ENCODE data around the gene NIFK.
A peak's percentile ranks its signal among the peaks of the same experiment; 100 is the strongest.
"Not testable (repeated sequence)": the region's sequence is repeated elsewhere in the genome, so short reads cannot be mapped to it uniquely, and the experiment has no call there.

Gene NIFK

DNA sequence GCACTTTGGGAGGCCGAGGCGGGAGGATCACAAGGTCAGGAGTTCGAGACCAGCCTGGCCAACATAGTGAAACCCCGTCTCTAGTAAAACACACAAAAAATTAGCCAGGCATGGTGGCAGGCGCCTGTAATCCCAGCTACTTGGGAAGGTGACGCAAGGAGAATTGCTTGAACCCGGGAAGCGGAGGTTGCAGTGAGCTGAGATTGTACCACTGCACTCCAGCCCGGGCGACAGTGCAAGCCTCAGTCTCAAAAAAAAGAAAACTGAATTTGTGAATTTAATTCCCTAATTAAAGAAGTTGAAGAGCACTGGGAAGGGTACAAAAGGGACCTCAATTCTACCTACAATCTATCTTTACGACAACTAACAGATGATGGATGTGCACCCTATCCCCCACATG, 2.1 kb downstream of the NIFK start:
- DNase-seq, result not testable (repeated sequence)

DNA sequence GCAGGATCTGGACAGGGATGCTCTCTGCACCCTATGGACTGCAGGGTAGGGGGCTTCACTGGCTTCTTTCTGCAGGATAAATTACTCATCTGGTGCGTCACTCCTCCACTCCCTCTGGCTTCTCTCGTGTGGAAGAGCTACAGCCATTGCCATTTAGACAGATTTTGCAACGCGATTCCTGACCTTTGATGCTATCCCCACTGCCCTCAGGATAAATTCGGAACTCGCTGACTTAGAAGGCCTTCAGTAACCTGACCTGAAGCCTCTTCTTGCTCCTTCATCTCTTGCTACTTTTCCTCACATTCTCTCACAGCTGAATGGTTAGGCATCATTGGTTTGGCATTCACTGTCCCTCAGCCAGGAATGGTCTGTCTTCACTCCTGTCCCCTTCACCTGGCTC, 5.3 kb downstream of the NIFK start:
- no peak for DNase-seq

DNA sequence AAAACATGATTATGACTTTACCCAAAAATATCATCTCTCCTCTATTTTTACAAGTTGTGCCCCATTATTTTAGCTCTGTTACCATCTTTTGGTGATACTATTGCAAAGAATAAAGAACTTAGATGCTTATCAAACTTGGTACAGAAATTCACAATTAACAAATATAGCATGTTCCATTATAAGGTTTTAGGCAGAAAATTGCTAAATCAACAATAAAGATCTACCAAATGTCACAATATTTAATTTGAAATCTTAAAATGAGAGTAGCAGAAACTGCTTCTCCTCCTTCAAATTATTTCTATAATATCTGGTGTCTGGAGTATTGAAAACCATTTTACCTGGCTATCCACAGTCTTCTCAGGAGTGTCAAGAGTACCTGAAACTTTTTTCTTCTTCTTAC, 8.7 kb downstream of the NIFK start:
- no peak for DNase-seq

DNA sequence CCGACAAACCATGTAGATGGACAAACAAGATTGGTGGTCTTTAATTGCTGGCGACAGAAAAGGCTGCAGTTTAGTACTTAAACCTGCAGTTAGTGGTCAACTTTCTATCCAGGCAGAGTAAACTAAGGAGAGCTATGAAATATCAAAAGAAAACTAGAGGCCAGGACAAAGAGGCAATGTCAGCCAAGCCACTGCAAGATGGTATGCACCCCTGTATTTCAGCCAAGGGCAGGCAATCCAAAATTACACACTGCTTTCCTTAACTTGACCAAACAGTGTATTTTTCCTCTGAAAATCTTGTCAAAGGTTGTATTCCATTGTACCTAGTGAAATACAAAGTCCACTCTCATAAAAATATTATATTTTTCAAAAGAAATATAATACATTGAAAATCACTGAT, 9.3 kb downstream of the NIFK start:
- DNase-seq, result no peak

DNA sequence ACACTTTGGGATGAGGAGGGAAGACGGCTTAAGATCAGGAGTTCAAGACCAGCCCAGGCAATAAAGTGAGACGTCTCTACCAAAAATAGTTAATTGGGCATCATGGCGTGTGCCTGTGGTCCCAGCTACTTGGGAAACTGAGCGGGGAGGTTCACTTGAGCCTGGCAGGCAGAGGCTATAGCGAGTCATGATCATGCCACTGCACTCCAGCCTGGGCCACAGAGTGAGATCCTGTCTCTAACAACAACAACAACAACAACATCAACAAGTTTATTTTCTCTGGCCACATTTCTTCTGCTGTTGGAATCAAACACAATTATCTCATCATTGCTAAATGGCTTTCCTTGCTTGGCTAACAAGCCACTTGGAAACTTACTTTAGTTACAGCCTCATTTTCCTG, 13.4 kb downstream of the NIFK start:
- DNase-seq, result no peak

DNA sequence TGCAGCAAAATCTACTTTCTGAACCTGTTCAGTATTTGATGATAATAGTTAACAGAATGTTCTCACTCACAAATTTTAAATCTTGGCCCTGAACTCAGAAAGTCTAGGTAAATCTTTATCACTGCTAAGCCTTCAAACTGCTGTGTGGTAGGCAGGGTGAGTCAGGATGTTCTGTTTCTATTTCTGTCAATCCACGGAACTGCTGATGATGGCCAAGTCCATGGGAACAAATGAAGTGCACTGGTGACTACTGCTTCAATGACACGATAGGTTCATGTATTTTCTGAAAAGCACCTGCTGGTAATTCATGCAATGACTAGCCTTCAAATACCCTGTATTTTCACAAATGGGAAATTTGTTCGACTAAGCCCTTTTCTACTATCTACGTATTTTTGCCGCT, 14.2 kb downstream of the NIFK start:
- peak in 1 of 58 donors; percentile 31 for DNase-seq

DNA sequence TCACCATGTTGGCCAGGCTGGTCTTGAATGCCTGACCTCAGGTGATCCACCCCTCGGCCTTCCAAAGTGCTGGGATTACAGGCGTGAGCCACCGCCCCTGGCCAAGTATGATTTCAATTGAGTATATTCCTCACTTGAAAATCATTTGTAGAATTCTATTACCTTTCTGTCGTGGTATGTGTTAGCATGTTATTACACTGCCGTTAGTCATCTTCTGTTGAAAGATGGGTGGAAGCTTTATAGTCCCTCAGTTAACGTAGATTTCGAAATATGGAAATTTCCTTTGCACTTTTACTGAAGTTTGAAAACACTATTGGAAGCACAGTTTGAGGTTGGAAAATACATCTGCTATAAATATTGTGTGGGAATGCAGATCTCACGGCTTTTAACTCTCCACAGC, 14.7 kb downstream of the NIFK start:
- no peak for DNase-seq

DNA sequence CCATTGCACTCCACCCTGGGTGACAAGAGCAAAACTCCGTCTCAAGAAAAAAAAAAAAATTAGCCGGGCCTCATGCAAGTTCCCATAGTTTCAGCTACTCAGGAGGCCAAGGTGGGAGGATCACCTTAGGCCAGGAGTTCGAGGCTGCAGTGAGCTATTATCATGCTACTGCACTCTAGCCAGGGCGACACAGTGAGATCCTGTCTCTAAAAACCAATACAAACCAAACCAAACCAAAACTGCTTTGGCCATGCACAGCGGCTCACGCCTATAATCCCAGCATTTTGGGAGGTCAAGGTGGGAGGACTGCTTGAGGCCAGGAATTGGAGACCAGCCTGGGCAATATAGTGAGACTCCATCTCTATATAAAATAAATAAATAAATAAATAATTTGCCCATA, 19.1 kb downstream of the NIFK start:
- DNase-seq, result no peak

DNA sequence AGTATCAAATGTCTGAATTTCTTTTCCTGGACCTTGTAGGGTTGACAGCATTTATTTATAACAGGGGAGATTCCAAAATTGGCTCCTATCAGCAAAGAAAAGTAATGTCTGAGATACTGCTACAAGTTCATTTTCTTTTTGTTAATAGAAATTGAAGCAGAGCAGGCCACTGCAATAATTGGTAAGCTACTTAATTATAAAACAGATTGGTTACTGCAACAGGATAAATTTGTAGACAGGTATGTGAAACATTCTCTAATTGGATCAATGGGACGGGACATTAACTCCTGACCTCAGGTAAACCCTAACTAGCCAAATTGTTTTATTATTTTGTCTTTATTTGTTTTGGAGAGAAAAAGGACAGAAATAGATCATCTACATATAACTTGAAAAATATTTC, 20.5 kb downstream of the NIFK start:
- no peak for DNase-seq

DNA sequence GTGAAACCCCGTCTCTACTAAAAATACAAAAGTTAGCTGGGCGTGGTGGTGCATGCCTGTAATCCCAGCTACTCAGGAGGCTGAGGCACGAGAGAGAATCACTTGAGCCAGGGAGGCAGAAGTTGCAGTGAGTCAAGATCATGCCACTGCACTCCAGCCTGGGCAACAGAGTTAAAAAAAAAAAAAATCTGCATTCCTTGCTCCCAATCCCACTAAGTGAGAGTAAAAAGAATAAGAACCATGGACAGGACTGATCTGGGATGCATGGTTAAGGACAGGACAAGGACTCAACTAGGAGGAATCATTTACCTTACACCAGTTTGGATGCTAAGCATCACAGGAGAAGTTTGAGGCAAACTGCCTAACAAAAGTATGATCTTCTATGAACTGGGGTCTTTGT, 25.2 kb downstream of the NIFK start:
- not testable (repeated sequence) for DNase-seq

DNA sequence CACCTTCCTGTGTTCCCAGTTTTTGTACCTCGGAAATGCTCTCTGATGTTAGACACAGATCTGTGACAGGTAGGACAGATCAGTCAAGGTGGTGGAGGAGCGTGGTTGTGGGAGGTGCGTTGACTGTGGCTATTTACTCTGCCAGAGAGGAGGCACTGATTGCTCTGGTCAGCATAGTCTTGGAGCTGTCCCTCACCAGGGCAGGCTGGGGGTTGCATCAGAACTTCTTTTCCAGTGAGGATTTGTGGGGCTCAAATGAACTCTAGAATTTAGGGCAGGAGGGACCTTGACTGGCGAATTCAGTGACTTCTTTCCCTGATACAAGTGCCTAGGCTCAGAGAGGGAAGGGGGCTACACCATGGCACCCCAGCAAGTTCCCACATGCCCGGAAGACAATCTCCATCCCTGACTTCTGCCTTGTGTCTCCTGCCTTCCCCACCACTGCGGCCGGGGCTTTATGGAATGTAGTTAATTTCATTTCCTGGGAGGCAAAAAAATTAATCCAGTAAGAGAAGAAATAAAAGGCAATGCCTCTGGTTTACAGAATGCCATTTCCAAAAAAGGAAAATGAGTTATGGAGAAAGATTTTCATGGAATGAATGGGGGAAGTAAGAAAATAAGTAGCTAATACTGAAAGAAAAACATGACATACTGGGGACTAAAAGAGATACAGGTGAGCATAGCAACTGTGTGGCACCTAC, 26.1 kb downstream of the NIFK start:
- no peak for DNase-seq

DNA sequence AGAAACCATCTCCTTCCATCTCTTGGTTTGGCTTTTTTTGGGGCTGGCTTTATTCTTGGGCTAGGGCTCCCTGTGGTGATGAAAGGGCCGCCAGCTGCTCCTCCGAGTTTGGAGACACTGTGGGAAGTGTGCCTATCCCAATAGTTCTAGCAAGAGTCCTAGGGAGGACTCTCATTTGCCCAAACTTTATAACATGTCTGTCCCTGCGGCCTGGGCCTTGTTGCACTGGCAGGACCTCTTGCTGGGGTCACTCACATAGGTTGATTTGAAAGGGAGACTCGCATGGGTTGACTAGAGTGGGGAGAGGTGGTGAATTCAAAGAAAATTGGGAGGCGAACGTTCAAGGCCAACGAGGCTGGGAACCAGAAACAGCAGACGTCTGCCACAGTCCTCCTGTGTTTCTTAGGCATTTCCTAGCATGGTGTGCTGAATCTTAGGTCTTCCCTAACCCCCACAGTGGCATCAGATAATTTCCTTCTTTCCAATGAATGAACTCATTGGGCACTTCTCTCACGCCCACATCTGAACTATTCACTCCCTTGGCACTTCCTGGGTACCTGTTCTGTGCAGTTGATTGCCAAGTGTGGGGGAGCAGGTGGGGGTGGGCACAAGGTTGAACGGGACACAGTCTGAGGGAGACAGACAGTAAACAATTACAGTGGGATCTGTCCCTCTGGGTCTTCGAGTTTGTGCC, 26.8 kb downstream of the NIFK start:
- DNase-seq, result no peak

DNA sequence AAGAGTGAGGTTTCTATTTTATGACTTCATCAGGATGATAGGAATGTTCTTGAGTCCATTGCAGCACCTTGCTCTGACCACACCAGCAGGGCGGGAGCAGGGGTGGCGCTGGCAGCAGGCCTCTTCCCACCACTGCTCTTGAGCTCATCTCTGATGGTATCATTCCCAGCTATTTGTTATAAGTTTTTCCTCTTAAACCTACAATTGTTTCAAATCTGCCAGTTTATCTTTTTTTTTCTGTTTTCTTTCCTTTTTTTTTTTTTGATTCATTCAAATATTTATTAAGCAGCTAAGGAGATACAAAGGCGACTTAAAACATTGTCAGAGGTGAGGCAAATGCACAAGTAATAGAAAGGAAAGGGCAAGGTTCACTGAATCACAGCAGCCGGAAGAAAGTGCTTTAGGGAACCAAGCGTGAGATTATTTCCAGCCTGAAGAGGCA, 28.7 kb downstream of the NIFK start:
- no peak for DNase-seq

DNA sequence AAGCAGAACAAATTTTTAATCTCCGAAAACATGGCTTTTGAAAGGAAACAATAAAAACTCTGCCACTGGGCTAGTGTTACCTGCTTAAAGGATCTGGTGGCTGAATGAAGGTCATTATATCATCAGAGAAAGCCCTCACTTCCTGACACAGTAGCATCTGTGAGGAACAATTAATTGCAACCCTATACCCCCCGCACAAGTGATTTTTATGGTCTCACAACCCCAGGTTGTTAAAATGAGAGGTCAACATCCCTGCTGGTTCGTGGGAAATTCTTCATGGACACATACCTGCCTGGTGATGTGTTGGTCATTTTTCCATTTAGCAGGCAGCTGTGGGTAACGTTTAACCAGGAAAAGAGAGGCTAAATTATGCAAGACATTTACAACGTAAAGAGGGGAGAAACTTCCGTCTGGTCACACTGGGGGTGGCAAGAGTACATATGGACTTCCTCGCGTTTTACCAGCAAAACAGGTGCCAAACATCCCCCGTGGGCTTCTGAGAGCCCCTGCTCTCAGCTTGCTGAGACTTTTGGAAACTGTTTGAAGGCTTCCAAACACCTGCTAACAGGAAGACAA, 29.2 kb downstream of the NIFK start:
- no peak for DNase-seq

DNA sequence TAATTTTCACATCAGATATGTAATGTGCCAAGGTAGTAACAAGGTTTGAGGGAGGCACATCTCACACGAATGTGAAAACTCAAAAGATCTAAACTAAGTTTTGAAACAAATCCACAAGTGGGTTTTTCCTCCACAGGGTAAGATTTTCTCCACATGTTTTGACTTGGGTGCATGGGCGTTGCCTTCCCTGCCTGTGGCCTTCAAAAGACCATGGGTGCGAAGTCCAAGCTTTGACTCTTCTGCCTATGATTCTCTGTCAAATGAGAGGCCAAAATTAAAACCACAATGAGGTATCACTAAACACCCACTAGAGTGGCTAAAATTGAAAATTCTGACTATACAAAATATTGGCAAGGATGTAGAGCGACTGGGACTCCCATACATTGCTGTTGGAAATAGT, 30.7 kb downstream of the NIFK start:
- DNase-seq, result no peak

DNA sequence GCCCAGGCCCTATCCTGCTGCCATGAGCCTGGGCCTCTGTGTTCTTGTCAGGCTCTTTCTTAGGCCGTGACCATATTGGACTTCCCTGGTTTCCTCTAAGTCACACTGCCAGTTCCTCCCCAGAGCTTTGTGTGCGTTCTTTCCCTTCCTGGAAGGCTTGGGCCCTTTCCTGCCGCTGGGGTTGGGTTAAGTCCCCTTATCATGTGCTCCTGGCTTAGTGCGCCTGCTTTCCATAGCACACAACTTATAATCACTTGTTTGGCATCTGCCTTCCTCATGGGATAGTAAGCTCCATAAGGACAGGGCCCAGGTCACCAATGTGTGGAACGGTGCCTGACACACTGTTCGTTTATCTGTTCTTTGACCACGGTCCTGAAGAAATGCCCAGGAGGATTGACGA, 31.3 kb downstream of the NIFK start:
- no peak for DNase-seq

DNA sequence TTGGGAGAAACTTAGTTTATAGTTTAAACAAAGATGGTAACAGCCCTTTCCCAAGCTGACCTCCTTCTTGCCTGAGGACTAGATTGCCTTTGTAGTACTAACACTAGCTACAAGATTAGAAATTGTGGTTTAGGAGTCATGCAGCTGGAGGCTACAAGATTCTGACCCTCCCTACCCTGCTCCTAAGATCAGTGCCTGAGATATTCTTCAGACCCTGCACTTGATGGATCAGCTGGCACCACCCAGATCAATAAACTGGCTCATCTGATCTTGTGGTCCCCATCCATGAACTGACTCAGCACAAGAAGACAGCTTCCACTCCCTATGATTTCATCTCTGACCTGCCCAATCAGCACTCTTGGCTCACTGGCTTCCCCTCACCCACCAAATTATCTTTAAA, 34.9 kb downstream of the NIFK start:
- not testable (repeated sequence) for DNase-seq

DNA sequence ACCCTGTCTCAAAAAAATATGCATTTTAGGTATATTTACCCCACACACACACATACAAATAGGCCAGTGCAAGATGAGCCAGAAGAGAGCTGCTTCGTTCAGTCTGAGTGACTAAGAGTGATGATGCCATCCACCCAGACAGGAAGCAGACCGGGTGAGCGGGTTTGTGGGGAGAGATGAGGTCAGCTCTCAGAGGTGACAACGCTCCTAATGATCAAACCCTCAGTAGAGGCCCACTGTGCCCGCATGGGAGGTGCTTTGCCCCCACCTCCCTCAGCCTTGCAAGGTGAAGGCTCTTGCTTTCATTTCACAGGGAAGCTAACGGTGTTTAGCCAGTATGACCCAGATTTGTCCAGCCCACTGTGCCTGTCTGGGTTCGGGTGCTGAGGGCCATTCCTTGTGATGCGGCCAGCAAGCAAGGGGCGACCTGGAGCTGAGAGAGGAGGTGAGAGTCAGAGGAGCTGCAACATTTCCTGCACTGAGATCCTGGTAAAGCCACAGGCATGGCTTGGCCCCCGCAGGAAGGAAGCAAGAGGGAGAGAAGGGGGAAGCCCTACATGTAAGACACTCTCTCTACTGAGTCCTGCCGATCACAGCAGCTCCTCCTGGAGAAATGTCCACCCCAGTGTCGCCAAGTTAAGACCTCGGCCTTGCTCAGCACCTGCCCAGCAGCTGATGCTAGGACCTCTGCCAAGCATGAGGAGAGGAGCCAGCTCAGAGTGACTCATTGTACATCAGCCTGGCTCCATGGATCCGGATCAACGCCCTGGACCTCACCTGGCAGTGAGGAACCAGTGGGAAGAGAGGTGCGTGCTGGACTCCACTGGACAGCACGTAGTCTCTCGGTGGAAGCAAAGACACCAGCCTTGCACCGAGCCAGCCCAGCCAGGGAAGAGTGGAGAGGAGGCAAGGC, 37.0 kb downstream of the NIFK start:
- DNase-seq, result peak in 2 of 58 donors; percentile 7 to 8

DNA sequence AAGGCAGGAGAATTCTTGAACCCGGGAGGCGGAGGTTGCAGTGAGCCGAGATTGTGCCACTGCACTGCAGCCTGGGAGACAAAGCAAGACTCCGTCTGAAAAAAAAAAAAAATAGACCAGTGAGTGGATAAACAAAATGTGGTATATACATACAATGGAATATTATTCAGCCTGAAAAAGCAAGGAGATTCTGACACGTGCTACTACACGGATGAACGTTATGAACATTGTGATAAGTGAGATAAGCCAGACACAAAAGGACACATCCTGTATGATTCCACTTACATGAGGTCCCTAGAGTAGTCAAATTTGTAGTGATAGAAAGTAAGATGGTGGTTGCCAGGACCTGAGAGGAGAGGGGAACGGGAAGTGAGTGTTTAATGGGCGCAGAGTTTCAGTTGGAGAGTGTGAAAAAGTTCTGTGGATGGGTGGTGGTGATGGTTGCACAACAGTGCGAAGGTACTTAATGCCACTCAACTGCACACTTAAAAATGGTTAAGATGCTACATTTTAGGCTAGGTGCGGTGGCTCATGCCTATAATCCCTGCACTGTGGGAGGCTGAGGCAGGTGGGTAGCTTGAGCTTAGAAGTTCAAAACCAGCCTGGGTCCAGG, 38.3 kb downstream of the NIFK start:
- no peak for DNase-seq

DNA sequence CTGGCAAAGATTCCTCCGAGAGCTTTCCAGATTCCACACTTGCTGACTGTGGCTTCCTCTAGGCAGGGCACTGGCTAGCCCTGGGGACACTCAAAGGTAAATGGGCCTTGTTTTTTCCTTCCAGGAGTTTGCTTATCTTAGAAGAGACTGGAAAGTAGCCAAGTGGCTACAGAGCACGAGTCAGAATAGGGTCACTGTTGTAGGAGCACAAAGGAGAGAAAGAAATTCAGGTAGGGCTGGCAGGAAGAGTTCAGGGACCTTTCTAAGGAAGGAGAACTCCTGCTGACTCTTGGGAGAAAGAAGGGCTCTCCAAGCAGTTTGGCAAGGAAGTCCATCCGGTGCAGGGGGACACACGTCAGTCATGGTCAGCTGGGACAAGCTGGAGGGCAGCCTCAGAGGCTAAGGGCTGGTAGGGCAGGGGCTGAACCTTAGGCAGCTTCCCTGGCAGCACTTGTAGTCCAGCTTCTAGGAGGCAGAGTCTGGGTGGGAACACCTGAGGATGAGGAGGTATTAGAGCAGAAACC, 39.5 kb downstream of the NIFK start:
- DNase-seq, result no peak

DNA sequence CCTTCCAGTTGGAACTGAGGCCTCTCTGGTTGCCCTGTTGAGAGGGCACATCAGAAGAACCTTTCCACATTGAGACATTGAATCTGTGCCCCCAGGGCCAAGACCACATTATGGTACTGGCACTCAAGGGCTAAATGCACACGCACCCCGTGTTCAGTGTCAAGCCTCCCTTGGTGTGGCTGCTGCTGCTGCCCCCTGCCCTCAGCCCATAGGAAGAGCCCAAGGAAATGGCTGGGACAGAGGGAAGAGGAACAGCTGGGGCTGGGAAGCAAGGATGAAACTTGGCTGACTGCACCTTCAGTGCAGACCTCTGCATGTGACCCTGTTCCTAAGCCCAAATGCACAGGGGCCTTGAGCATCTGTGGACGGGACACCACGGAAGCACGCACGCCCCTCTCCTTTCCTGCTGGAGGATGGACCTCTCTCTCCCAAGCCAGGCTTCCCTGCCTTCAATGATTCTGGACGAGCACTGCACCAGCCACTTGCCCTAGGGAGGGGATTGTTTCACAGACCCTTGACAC, 40.2 kb downstream of the NIFK start:
- DNase-seq, result no peak
